Measurements from ENCODE around the gene MBOAT2. TPM values are rescaled to one million over a fixed set of nuclear protein-coding genes. Genes with fewer than 3 reads are reported as not detected.

Gene MBOAT2
- total RNA-seq, 1 experiment from 2014 or later = 16.8 TPM

DNA sequence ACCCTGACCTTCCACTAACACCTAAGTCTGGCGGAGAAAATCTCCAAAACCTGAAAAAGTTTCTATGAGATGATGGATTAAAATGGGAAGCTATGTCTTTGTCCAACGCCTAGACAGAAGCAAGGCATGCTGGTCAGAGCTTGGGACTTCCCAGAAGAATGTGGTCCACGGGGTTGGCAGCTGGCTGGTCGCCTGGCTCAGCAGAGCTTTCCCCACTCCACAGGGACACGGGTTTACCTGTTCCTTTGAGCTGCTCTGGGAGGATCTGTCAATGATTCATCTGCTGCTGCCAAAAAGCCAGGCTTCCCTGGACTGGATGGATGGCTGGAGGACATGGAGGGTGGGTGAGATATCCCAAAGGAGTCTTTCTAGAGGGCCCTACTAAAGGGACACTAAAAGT is 10.8 kb downstream of the MBOAT2 start:
- Histone ChIP-seq H3K9me3 (ENCODE audit: control insufficient read depth in 1 of 2, insufficient read depth in 1 of 2, low read depth in 1 of 2, low read length in 2 of 2) (no peaks in the 10 kb centered on the region), H3K4me1 (ENCODE audit: control insufficient read depth in 1 of 2, insufficient read depth in 2 of 2, low read length in 2 of 2) (no peaks in the 10 kb centered on the region), H3K27ac (ENCODE audit: low read depth, low read length) (no peak overlapping the region), H3K4me2 (ENCODE audit: low read length) (no peak overlapping the region), H3K9me2 (ENCODE audit: insufficient read depth) (no peaks in the 10 kb centered on the region), H3K4me3 (replicated peaks in 1 of 2; ENCODE audit: low read depth in 1 of 2, low read length in 2 of 2) (no peak overlapping the region), H3K9ac (ENCODE audit: low read length) (no peak overlapping the region), H3K79me2 (ENCODE audit: insufficient read depth, low read length) (peaks cover 15% of the 10 kb centered on the region), H3K36me3 (ENCODE audit: control insufficient read depth in 1 of 2, insufficient read depth in 2 of 2, low read length in 2 of 2) (no peaks in the 10 kb centered on the region), H2AFZ (ENCODE audit: low read depth, low read length, poor library complexity, severe bottlenecking) (no peak overlapping the region), H4K20me1 (ENCODE audit: insufficient read depth) (peaks cover 3% of the 10 kb centered on the region; the same call in 1 of the 2 replicates), H3K27me3 (ENCODE audit: insufficient read depth, low read length) (no peaks in the 10 kb centered on the region)
- BruUV-seq (replicated peaks) = no TSS peak
- intact Hi-C loops (cut with micrococcal nuclease) = no loop called here
- POLR2A ChIA-PET = no interaction called here
- no peak for ATAC-seq
- RAD21 ChIA-PET (ENCODE audit: low non-redundant PET in 1 of 2, low total read pairs in 2 of 2, uncharacterized antibody in 2 of 2, unreplicated experiment in 2 of 2) = no interaction called here
- CTCF ChIA-PET = no interaction called here
- DNase-seq (ENCODE audit: low read depth, low spot score) = no peak
- TF ChIP-seq ELF1 (IDR thresholded peaks at IDR 0.05; ENCODE audit: borderline replicate concordance, low read depth) (no peak), JUND (IDR thresholded peaks at IDR 0.05) (no peak), TCF7L2 (IDR thresholded peaks at IDR 0.05; ENCODE audit: borderline replicate concordance, extremely low read depth, insufficient read depth, insufficient read length) (no peak), SIN3A (IDR thresholded peaks at IDR 0.05; ENCODE audit: low read depth) (no peak), CBX3 (IDR thresholded peaks at IDR 0.05; ENCODE audit: low read depth) (no peak), EGR1 (IDR thresholded peaks at IDR 0.05; ENCODE audit: low read depth) (no peak), ZNF274 (IDR thresholded peaks at IDR 0.05; ENCODE audit: low read depth, low read length) (no peak)
- TF ChIP-seq, protein P1, sequence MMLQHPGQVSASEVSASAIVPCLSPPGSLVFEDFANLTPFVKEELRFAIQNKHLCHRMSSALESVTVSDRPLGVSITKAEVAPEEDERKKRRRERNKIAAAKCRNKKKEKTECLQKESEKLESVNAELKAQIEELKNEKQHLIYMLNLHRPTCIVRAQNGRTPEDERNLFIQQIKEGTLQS (IDR thresholded peaks at IDR 0.05) = no peak
- TF ChIP-seq, protein P2, sequence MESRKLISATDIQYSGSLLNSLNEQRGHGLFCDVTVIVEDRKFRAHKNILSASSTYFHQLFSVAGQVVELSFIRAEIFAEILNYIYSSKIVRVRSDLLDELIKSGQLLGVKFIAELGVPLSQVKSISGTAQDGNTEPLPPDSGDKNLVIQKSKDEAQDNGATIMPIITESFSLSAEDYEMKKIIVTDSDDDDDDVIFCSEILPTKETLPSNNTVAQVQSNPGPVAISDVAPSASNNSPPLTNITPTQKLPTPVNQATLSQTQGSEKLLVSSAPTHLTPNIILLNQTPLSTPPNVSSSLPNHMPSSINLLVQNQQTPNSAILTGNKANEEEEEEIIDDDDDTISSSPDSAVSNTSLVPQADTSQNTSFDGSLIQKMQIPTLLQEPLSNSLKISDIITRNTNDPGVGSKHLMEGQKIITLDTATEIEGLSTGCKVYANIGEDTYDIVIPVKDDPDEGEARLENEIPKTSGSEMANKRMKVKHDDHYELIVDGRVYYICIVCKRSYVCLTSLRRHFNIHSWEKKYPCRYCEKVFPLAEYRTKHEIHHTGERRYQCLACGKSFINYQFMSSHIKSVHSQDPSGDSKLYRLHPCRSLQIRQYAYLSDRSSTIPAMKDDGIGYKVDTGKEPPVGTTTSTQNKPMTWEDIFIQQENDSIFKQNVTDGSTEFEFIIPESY (IDR thresholded peaks at IDR 0.05; ENCODE audit: extremely low read depth, insufficient replicate concordance, low read length) = no peak

All from HCT116 (cell line).